Mesothelial cell of epicardium (in vitro differentiated cells): Measurements from ENCODE around the gene MUCL3. TPM values are rescaled to one million over a fixed set of nuclear protein-coding genes. Genes with fewer than 3 reads are reported as not detected.
A peak's percentile ranks its signal among the peaks of the same experiment; 100 is the strongest.

Experiments used
- DNase-seq, 2 experiments: peaks; one replicate each; pipeline ENCODE4 v3.0.0; 2021; ENCODE audit warnings: low spot score in 2 of 2; ENCODE audit not compliant: unreplicated experiment in 2 of 2
- H3K27ac Mint-ChIP-seq: 2 replicates; pipeline ENCODE4 v1.8.0; 2021; ENCODE audit warnings: mixed read lengths
- H3K27me3 Mint-ChIP-seq: 2 replicates; pipeline ENCODE4 v1.8.0; 2021; ENCODE audit warnings: low read depth, mixed read lengths
- H3K36me3 Mint-ChIP-seq: 2 replicates; pipeline ENCODE4 v1.8.0; 2021; ENCODE audit warnings: mixed read lengths
- H3K4me1 Mint-ChIP-seq: 2 replicates; pipeline ENCODE4 v1.8.0; 2021; ENCODE audit warnings: mixed read lengths
- H3K4me3 Mint-ChIP-seq: 2 replicates; pipeline ENCODE4 v1.8.0; 2021; ENCODE audit warnings: mild to moderate bottlenecking, moderate library complexity, mixed read lengths
- H3K9me3 Mint-ChIP-seq: 2 replicates; pipeline ENCODE4 v1.8.0; 2021; ENCODE audit warnings: mixed read lengths
- total RNA-seq: library from RNA; stranded (reverse); gene quantifications from 3 replicates; pipeline ENCODE4 v1.2.1, GENCODE V29; 2021
- TF ChIP-seq, protein P1 (sequence below): fragments of 200-600 bp; sonication (generic); IDR thresholded peaks from one replicate; pipeline ENCODE4 v1.5.0; 2021; ENCODE audit warnings: antibody characterized with exemption; ENCODE audit not compliant: unreplicated experiment

MUCL3 gene, protein sequence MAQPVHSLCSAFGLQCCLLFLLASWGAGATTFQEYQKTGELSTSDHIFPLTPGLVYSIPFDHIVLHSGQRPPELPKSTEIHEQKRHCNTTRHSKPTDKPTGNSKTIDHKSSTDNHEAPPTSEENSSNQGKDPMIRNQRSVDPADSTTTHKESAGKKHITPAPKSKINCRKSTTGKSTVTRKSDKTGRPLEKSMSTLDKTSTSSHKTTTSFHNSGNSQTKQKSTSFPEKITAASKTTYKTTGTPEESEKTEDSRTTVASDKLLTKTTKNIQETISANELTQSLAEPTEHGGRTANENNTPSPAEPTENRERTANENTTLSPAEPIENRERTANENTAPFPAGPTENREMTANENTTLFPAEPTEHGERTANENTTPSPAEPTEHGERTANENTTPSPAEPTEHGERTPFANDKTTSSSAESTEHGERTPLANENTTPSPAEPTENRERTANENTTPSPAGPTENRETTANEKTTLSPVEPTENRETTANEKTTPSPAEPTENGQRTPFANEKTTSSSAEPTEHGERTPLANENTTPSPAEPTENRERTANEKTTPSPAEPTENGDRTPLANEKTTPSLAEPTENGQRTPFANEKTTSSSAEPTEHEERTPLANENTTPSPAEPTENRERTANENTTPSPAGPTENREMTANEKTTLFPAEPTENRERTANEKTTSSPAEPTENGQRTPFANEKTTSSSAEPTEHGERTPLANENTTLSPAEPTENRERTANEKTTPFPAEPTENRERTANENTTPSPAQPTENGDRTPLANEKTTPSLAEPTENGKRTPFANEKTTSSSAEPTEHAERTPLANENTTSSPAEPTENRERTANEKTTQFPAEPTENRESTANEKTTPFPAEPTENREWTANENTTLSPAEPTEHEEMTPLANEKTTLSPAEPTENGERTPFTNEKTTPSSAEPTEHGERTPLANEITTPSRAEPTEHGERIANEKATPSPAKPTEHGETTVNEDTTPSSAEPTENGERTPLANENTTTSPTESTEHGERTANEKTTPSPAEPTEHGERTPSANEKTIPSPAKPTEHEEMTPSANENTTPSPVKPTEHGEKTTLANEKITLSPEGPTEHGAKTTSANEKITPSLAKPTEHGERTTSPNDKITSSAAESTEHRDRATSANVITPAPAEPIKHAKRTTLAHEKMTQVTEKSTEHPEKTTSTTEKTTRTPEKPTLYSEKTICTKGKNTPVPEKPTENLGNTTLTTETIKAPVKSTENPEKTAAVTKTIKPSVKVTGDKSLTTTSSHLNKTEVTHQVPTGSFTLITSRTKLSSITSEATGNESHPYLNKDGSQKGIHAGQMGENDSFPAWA (N-terminal part only)
- not detected in 3 replicates for total RNA-seq

DNA sequence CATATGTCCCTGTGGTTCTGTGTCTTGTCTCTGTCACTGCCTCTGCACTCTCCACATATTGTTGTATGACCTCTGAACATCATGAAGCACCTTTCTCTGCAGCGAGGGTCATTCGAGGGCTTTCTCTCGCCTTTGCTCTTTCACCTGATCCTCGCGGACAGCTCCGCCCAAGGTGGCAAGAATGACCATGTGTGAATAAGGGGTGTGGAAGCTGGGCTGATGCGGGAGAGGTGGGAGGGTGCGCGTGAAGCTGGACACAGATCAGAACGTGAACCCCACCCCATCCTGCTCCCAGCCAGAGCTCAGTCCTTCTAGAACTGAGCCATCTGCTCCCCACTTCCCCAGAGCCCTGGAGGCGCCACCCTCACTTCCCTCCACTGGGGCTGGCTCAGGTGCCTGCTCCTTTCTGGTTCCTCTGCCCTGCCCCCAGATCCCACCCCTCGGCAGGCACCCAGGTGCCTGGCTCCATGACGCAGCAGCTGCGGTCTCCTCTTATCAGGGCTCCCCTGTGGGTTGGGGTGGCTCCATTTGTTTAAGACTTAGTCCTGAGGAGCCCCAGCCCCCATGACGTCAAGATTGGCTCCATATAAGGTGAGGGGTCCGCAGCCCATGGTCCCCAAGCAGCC lies at the start of gene MUCL3:
MUCL3 (plus strand) TSS at position 613 of the 626 bp plus-strand sequence. CDS start 27 bp downstream, outside the sequence.
- no peak within 1 kb of the TSS for H3K4me3 Mint-ChIP-seq
- no peaks in the 10 kb centered on the region for H3K27me3 Mint-ChIP-seq
- no peak within 1 kb of the TSS for H3K27ac Mint-ChIP-seq
- H3K9me3 Mint-ChIP-seq = no peaks in the 10 kb centered on the region
- H3K4me1 Mint-ChIP-seq = peaks cover 44% of the 10 kb centered on the region
- TF ChIP-seq, protein P1, sequence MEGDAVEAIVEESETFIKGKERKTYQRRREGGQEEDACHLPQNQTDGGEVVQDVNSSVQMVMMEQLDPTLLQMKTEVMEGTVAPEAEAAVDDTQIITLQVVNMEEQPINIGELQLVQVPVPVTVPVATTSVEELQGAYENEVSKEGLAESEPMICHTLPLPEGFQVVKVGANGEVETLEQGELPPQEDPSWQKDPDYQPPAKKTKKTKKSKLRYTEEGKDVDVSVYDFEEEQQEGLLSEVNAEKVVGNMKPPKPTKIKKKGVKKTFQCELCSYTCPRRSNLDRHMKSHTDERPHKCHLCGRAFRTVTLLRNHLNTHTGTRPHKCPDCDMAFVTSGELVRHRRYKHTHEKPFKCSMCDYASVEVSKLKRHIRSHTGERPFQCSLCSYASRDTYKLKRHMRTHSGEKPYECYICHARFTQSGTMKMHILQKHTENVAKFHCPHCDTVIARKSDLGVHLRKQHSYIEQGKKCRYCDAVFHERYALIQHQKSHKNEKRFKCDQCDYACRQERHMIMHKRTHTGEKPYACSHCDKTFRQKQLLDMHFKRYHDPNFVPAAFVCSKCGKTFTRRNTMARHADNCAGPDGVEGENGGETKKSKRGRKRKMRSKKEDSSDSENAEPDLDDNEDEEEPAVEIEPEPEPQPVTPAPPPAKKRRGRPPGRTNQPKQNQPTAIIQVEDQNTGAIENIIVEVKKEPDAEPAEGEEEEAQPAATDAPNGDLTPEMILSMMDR = no peak
- no peaks in the 10 kb centered on the region for H3K36me3 Mint-ChIP-seq
- no peak for DNase-seq

DNA sequence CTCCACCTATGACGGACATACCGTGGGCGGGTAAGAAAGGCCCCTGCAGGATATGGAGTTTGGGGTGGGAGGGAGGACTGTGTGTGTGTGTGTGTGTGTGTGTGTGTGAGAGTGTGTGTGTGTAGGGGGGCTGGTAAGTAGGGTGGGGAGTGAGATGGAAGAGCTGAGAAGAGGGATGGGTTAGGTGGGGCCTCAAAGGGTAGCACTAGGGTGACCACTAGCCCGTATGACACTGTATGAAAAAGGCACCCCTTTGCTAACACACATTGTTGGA lies 49.4 kb upstream of the MUCL3 start:
- DNase-seq = no peak
- Mint-ChIP-seq H3K4me1 (peaks cover 27% of the 10 kb centered on the region), H3K36me3 (peaks cover 32% of the 10 kb centered on the region), H3K27ac (no peak overlapping the region), H3K27me3 (no peaks in the 10 kb centered on the region), H3K9me3 (no peaks in the 10 kb centered on the region), H3K4me3 (no peak overlapping the region)
- TF ChIP-seq, protein P1 = no peak

DNA sequence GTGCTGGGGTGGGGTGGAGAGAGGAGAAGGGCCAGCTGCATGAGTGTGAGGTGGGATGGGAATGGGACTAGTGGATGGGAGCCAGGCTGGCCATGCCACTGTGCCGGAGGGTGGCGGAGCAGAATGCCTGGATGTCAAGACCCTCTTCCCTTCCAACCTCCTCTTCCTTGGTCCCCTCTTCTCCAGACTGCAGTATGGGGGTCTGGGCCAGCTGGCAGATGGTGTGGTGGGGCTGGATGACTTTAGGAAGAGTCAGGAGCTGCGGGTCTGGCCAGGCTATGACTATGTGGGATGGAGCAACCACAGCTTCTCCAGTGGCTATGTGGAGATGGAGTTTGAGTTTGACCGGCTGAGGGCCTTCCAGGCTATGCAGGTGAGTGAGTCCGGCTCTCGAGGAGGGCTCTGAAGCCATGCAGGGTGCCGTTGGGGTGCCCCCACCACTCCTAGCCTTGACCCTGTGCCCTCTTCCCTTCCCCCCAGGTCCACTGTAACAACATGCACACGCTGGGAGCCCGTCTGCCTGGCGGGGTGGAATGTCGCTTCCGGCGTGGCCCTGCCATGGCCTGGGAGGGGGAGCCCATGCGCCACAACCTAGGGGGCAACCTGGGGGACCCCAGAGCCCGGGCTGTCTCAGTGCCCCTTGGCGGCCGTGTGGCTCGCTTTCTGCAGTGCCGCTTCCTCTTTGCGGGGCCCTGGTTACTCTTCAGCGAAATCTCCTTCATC lies 48.8 kb upstream of the MUCL3 start:
- DNase-seq = no peak
- H3K4me1 Mint-ChIP-seq = peaks cover 21% of the 10 kb centered on the region
- H3K9me3 Mint-ChIP-seq = no peaks in the 10 kb centered on the region
- H3K27me3 Mint-ChIP-seq = no peaks in the 10 kb centered on the region
- H3K36me3 Mint-ChIP-seq = peaks cover 36% of the 10 kb centered on the region
- TF ChIP-seq, protein P1 = no peak
- H3K27ac Mint-ChIP-seq = no peak overlapping the region
- no peak overlapping the region for H3K4me3 Mint-ChIP-seq

DNA sequence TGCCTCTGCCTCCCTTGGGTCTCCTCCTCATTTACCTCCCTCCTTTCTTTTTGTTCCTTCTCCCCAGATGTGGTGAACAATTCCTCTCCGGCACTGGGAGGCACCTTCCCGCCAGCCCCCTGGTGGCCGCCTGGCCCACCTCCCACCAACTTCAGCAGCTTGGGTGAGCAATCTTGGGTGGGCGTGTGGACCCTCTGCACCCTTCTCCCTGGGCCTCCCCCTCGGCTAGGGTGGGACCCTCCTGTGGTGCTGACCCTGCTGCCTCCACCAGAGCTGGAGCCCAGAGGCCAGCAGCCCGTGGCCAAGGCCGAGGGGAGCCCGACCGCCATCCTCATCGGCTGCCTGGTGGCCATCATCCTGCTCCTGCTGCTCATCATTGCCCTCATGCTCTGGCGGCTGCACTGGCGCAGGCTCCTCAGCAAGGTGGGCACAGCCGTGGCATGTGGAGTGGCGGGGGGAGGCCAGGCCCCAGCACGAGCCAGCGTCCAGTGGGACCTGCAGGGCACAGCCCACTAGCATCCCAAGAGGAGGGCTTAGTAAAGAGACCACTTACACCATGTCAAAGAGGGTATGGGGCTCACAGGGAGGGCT lies 47.7 kb upstream of the MUCL3 start:
- peaks cover 36% of the 10 kb centered on the region for H3K36me3 Mint-ChIP-seq
- TF ChIP-seq, protein P1 = peak; percentile 69
- H3K9me3 Mint-ChIP-seq = no peaks in the 10 kb centered on the region
- no peak overlapping the region for H3K27ac Mint-ChIP-seq
- peaks cover 16% of the 10 kb centered on the region for H3K4me1 Mint-ChIP-seq
- DNase-seq = no peak
- H3K27me3 Mint-ChIP-seq = no peaks in the 10 kb centered on the region
- no peak overlapping the region for H3K4me3 Mint-ChIP-seq
